Activated CD4-positive, alpha-beta T cell treated with anti-CD3 and anti-CD28 coated beads, Interleukin-2, amount 10 ng/mL, durations not matched to agents 7 days and 5 days (primary cell): ENCODE data around the gene NT5DC3. TPM values are rescaled to one million over a fixed set of nuclear protein-coding genes. Genes with fewer than 3 reads are reported as not detected.

Experiments
- CTCF ChIA-PET: fragments of 350-600 bp; sonication (Branson Sonifier 250); formaldehyde crosslinking; loops from one replicate; lab custom pipeline; 2021; ENCODE audit warnings: antibody characterized with exemption; lab: Charles Lee
- POLR2A ChIA-PET: fragments of 350-600 bp; sonication (Branson Sonifier 250); formaldehyde crosslinking; loops from one replicate; lab custom pipeline; 2021; ENCODE audit warnings: antibody characterized with exemption; lab: Charles Lee
- DNase-seq: peaks from one replicate; pipeline ENCODE4 v3.0.0-alpha.2; 2020
- H3K27ac Mint-ChIP-seq: one replicate; pipeline ENCODE4 v1.8.0; 2021; ENCODE audit warnings: mild to moderate bottlenecking, moderate library complexity, mixed read lengths
- H3K27me3 Mint-ChIP-seq: one replicate; pipeline ENCODE4 v1.8.0; 2021; ENCODE audit warnings: mixed read lengths
- H3K36me3 Mint-ChIP-seq: one replicate; pipeline ENCODE4 v1.8.0; 2021; ENCODE audit warnings: low read depth, mixed read lengths
- H3K4me1 Mint-ChIP-seq: one replicate; pipeline ENCODE4 v1.8.0; 2021; ENCODE audit warnings: mixed read lengths
- H3K4me3 Mint-ChIP-seq: one replicate; pipeline ENCODE4 v1.8.0; 2021; ENCODE audit warnings: mild to moderate bottlenecking, moderate library complexity, mixed read lengths
- H3K9me3 Mint-ChIP-seq: one replicate; pipeline ENCODE4 v1.8.0; 2021; ENCODE audit warnings: mixed read lengths
- total RNA-seq, 2 experiments: library from RNA; stranded (reverse); gene quantifications; one replicate each; pipeline ENCODE4 v1.2.3, GENCODE V29; 2021

NT5DC3 gene
- 1 to 10 TPM; 3.5 to 4.3 TPM for total RNA-seq

DNA sequence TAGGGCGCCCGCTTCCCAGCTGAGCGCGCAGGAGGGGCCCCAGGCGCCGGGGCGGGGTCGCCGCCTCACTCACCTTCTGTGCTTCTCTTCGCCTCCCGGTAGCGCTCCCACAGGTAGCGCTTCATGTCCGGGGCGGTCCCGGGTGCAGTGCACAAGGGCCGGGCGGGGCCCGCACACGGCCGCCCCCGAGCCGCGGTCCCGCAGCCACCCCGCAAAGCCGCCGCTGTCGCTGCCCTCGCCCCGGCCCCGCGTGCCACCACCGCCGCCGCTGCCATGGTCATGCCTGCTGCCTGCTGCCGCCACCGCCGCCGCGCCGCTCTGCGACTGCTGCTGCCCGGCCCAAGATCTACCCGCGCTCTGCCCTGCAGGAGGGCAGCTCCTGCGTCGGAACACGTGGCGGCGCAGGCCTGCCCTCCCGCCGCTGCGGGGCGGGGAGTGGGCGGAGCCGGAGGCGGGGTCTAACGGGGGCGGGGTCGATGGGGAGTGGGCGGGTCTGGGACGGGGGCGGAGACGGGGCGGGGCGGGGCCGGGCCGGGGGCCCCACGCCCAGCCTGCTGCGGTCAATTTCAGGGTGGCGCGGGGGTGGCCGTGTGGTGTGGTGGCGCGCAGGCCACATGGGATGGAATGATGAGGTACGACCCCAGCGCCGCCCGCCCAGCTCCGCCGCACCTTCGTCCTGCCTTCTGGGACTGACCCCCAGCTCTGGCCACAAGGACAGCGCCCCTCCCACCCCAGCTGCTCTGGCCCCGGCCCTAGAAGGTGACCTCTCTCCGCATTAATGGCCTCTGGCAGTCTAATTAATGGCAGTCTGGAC is at the start of gene NT5DC3:
Gene NT5DC3 (minus strand): TSS at position 359 of the 814 bp plus-strand sequence. CDS start 78 bp downstream, at position 281.
- H3K36me3 Mint-ChIP-seq: no peaks in the 10 kb centered on the region
- peak within 1 kb of the TSS; percentile 78 for H3K4me3 Mint-ChIP-seq
- H3K27ac Mint-ChIP-seq: peak within 1 kb of the TSS; percentile 84
- no peaks in the 10 kb centered on the region for H3K9me3 Mint-ChIP-seq
- ChIA-PET CTCF (interaction anchor here (0.8 to 2.1 kb wide), 4 partner anchors 10 to 125 kb away, joined by 3 to 6 read pairs (median 3); partner anchors contain the start of gene TDG), POLR2A (no interaction called here)
- H3K4me1 Mint-ChIP-seq: peaks cover 18% of the 10 kb centered on the region
- H3K27me3 Mint-ChIP-seq: peaks cover 14% of the 10 kb centered on the region
- DNase-seq: peak; percentile 80

DNA sequence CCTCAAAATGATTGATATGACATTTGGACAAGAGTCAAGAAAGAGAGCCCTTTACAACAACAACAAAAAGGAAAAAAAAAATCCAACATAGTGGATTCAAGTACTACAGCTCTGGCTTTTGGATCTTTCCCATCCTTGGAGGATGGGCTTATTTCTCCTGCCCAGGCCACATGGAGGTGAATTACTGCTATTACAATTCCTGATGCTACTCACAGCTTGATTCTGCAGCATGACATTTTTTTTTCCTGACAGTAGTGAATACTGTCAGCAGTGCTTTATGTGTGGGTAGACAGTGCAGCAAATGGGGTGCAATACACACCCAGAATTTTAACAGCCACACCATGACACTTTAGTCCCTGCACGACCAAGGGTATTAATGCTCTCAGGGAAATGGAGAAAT is 46.7 kb upstream of the NT5DC3 start:
- peaks cover 8% of the 10 kb centered on the region for H3K4me1 Mint-ChIP-seq
- no peak overlapping the region for H3K4me3 Mint-ChIP-seq
- ChIA-PET POLR2A (no interaction called here), CTCF (no interaction called here)
- H3K27ac Mint-ChIP-seq: no peak overlapping the region
- H3K36me3 Mint-ChIP-seq: no peaks in the 10 kb centered on the region
- DNase-seq: no peak
- H3K9me3 Mint-ChIP-seq: no peaks in the 10 kb centered on the region
- no peaks in the 10 kb centered on the region for H3K27me3 Mint-ChIP-seq

DNA sequence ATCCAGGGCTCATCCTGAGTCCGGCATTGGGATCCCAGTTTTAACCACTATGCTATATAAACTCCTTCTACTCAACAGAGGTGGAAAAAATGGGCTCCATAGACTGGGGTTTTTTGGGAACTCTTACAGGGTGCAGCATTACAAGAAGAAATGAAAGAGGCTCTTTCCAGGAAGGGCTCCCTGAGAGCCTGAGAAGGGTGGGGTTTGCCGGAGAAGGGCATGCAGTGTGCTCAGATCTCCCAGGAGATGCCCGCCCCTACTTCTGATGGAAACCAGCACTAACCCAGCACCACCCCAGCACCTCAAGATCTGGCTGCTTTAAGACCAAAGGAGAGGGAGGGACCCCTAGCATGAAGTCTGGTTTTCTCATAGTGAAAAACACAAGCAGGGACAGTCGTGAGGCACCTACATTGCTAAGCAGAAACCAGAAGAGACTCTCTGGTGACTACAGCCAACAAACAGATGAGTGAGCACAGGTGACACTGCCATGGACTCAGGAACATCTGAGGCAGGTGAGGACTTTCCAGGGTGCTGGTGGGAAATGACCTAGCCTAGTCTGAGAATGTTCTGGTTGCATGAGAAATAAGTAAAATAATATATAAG is 45.3 kb upstream of the NT5DC3 start:
- H3K27ac Mint-ChIP-seq: no peak overlapping the region
- H3K27me3 Mint-ChIP-seq: no peaks in the 10 kb centered on the region
- ChIA-PET POLR2A (no interaction called here), CTCF (interaction anchor here (0.7 kb wide), 2 partner anchors 81 to 281 kb away, joined by 3 to 4 read pairs; no protein-coding TSS in a partner anchor)
- no peaks in the 10 kb centered on the region for H3K9me3 Mint-ChIP-seq
- no peaks in the 10 kb centered on the region for H3K36me3 Mint-ChIP-seq
- peaks cover 8% of the 10 kb centered on the region for H3K4me1 Mint-ChIP-seq
- no peak for DNase-seq
- H3K4me3 Mint-ChIP-seq: no peak overlapping the region

DNA sequence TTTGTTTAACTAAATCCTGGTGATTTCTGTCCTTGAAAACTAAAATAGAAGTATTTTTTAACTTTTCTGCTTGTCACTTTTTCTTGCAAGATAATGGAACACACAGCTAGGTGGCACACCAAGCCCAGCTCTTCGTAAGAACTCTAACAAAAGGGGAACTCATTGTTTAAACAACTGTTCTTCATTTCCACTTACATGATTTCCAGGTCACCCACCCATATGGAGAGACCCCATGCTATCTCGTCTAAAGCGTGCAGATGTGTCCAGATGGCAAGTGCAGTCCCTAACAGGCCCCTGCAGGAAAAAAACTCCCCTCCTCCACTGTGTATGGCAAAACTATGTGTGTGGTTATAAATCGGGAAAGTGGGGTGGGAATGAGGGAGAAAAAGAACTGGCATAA is 43.3 kb upstream of the NT5DC3 start:
- Mint-ChIP-seq H3K4me1 (peaks cover 14% of the 10 kb centered on the region), H3K36me3 (no peaks in the 10 kb centered on the region), H3K27ac (no peak overlapping the region), H3K27me3 (no peaks in the 10 kb centered on the region), H3K4me3 (no peak overlapping the region), H3K9me3 (no peaks in the 10 kb centered on the region)
- CTCF ChIA-PET: interaction anchor here (1.1 to 1.7 kb wide), 2 partner anchors 94 to 225 kb away, joined by 3 to 10 read pairs; no protein-coding TSS in a partner anchor
- POLR2A ChIA-PET: no interaction called here
- peak; percentile 42 for DNase-seq

DNA sequence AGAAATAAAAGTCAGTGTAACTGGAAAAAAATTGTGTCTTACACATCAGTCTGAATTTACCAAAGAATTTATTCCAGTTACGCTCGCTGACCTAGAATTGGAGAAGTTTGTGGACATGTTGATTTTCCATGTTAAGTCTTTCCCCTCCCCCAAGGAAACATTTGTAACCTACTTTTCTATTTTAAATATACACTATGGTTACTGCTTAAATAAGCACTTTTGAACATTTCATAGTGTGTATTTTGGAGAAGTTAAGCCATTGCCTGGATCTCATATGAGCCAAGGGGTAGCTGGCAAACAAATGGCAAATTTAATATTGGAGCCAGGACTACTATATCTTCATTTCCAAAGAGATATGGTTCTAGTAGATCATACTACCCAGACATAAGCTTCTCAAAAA is 42.9 kb upstream of the NT5DC3 start:
- POLR2A ChIA-PET: no interaction called here
- Mint-ChIP-seq H3K9me3 (no peaks in the 10 kb centered on the region), H3K27me3 (no peaks in the 10 kb centered on the region), H3K36me3 (no peaks in the 10 kb centered on the region), H3K27ac (no peak overlapping the region), H3K4me3 (no peak overlapping the region), H3K4me1 (peaks cover 14% of the 10 kb centered on the region)
- CTCF ChIA-PET: interaction anchor here (1.1 to 1.7 kb wide), 2 partner anchors 94 to 225 kb away, joined by 3 to 10 read pairs; no protein-coding TSS in a partner anchor
- DNase-seq: no peak

DNA sequence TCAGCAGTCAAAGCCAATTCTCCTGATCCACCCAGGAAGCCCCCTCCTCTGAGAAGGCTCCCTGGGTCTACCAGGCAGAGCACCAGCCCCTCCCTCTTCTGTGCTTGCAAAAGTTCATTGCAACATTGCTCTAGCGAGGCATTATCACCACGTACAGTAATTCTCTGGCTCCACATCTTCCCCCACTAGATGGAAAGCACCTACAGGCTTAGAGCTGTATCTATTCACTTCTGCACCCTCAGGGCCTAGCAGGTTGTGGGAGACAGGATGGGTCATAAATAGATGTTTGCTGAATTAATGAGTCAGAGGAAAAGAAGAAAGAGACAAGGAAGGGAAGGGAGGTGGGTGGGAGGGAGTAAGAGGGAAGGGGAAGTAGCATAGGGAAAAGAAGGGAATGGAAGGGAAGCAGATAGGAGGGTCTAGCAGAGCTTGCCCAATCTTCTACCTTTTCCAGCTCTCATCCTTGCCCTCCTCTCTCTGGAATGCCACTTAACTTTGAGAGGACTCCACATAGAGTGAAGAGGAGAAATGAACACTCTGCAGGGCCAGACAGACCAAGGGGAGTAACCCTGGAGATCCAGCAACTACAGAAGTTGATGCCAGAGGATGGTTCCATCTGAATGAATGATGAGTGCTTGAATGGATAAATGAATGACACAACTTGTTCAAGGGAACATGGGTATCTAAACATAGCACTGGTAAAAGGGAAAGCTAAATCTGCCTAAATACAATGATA is 42.0 kb upstream of the NT5DC3 start:
- Mint-ChIP-seq H3K36me3 (no peaks in the 10 kb centered on the region), H3K4me3 (no peak overlapping the region), H3K27ac (no peak overlapping the region), H3K27me3 (no peaks in the 10 kb centered on the region), H3K9me3 (no peaks in the 10 kb centered on the region), H3K4me1 (peaks cover 17% of the 10 kb centered on the region)
- DNase-seq: no peak
- ChIA-PET CTCF (interaction anchor here (1.1 to 1.7 kb wide), 2 partner anchors 95 to 226 kb away, joined by 3 to 10 read pairs; no protein-coding TSS in a partner anchor), POLR2A (no interaction called here)

DNA sequence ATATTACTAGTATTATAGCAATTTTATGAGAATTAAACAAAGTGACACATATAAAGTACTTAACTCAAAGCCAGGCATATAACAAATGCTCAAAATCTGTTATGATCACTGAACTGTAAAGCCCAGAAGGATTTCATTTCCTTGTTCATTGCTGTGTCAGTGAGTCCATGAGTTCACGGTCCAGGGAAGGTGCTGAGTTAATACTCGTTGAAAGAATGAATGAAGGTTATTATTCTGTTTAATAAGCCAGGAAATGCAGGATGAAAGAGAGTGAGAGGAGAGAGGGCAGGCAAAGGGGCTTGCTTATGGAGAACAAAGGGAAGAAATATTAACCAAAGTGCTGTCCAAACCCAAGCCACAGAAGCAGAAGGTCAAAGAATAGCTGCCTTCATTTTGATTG is 40.2 kb upstream of the NT5DC3 start:
- ChIA-PET CTCF (no interaction called here), POLR2A (no interaction called here)
- H3K4me3 Mint-ChIP-seq: no peak overlapping the region
- no peaks in the 10 kb centered on the region for H3K36me3 Mint-ChIP-seq
- peaks cover 20% of the 10 kb centered on the region for H3K4me1 Mint-ChIP-seq
- H3K27me3 Mint-ChIP-seq: no peaks in the 10 kb centered on the region
- no peak overlapping the region for H3K27ac Mint-ChIP-seq
- no peaks in the 10 kb centered on the region for H3K9me3 Mint-ChIP-seq
- DNase-seq: no peak

DNA sequence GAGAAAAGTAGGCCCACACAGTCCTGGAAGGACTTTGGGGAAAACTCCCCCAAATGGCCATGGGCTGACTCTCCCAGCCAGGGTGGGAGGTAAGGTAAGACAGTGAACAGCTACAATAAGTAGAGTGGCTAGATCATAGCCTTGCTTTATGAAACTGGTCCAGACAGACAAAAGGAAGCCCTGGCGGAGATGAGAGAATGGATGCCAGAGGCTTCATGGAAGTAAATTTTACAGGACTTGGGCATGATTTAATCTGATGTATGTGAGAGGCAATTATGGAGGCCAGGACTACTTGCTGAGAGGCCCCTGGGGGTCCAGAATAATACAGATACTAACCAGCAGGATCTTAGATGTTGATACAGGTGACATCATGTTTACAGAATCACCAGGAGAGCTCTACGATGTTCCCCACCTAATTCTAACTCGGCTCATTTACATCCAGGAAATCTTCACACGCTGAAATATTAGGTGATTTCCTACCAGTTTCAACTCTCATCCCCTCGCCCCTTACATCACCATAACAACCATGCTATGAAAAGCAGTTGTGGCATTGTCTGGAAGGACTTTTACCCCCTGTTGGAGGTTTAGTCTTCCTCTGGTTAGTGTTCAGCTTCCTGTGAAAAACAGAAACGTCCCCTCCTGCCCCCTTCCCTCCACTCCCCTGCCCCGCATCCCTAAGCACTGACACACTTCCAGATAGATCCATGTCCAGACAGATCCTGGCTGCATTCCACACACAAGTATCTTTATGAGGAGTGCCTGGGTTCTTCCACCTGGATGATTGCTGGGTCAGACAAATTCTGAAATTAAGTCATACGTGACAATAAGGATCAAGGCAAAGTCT is 39.5 kb upstream of the NT5DC3 start:
- no peaks in the 10 kb centered on the region for H3K27me3 Mint-ChIP-seq
- H3K4me3 Mint-ChIP-seq: no peak overlapping the region
- DNase-seq: no peak
- no peaks in the 10 kb centered on the region for H3K36me3 Mint-ChIP-seq
- CTCF ChIA-PET: interaction anchor here (0.6 to 1.5 kb wide), 3 partner anchors 13 to 229 kb away, joined by 3 to 5 read pairs (median 3); no protein-coding TSS in a partner anchor
- peaks cover 19% of the 10 kb centered on the region for H3K4me1 Mint-ChIP-seq
- H3K27ac Mint-ChIP-seq: no peak overlapping the region
- H3K9me3 Mint-ChIP-seq: no peaks in the 10 kb centered on the region
- POLR2A ChIA-PET: no interaction called here

DNA sequence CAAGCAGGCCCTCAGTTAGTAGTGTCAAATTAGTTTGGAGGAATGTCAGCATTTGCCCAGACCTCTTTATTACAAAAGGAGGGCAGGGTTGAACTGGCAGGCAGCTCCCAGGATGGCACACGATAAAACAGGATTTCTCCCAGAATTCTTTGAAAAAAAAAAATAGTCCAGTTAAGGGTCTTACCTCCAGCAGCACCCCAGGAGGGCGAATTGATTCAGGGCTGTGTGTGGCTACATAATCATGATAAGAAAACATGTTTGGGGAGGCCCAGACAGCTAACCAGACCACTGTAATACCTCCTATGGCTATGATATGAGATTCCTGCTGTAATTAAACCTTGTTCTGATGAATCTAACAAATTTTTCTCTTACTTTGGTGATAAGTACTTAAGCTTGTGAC is 38.8 kb upstream of the NT5DC3 start:
- Mint-ChIP-seq H3K4me1 (peaks cover 19% of the 10 kb centered on the region), H3K9me3 (no peaks in the 10 kb centered on the region), H3K27ac (no peak overlapping the region), H3K27me3 (no peaks in the 10 kb centered on the region), H3K36me3 (no peaks in the 10 kb centered on the region), H3K4me3 (no peak overlapping the region)
- ChIA-PET CTCF (interaction anchor here (0.6 to 1.5 kb wide), 3 partner anchors 13 to 230 kb away, joined by 3 to 5 read pairs (median 3); no protein-coding TSS in a partner anchor), POLR2A (no interaction called here)
- no peak for DNase-seq

DNA sequence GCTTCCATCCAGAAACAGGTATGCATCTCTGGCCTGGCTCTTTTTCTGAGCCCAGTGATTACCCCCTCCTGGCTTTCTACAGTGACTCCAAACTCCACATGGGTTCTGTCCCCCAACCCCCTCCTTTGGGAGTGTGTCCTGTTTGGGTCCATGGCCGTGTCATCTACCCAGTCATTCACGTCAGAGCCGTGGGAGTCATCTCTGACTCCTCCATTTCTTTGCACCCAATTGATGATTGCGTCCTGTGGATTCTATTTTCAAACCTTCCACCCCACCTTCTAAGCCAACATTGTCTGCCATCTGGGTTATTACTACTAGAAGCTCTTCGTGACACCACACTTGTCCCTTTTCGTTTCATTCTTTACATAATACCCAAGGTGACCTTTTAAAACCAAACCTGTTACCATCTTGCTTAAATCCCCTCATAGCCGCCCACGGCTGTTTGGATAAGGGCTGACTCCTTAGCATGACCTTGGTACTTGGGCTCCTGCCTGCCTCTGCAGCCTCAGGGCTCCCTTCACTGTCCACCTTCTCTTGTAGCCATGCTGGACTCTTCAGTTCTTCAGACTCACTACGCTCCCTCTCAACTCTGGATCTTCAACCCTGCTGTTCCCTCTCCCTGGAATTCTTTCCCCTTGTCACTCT is 38.1 kb upstream of the NT5DC3 start:
- DNase-seq: no peak
- H3K4me3 Mint-ChIP-seq: no peak overlapping the region
- H3K27me3 Mint-ChIP-seq: no peaks in the 10 kb centered on the region
- H3K27ac Mint-ChIP-seq: no peak overlapping the region
- no peaks in the 10 kb centered on the region for H3K36me3 Mint-ChIP-seq
- H3K9me3 Mint-ChIP-seq: no peaks in the 10 kb centered on the region
- H3K4me1 Mint-ChIP-seq: peaks cover 15% of the 10 kb centered on the region
- POLR2A ChIA-PET: no interaction called here
- CTCF ChIA-PET: interaction anchor here (1.0 to 2.2 kb wide), 3 partner anchors 11 to 230 kb away, joined by 3 to 5 read pairs (median 5); no protein-coding TSS in a partner anchor

DNA sequence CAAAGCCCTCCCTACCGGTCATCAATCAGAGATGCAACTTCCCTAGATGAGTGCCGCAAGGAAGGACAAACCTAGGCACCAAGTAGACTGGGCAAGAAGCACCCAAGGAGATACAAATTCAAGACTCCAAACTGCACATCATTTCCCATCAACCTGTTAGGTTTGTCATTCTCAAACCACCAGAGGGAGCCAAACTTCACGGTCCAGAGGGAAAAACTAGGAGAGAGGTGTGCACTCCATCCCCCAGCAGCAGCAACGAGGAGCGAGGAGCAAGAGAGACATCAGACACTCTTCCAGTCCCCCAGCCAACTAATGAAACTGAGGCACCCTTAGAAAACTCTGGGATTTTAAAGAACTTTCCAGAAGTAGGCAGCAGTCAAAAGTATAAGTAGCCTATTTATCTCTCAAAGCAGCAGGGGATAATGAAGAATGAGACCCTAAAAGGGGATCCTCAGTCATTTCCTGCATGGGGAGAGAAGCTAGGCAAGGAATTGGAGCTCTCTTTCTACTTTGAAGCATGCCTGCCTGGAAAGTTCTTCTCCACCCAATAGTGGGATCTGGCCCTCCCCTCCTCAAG is 37.0 kb upstream of the NT5DC3 start:
- DNase-seq: peak; percentile 70
- ChIA-PET CTCF (interaction anchor here (1.0 to 2.2 kb wide), 3 partner anchors 12 to 26 kb away, joined by 3 to 5 read pairs (median 5); no protein-coding TSS in a partner anchor), POLR2A (no interaction called here)
- Mint-ChIP-seq H3K4me3 (no peak overlapping the region), H3K9me3 (no peaks in the 10 kb centered on the region), H3K27me3 (peaks cover under 1% of the 10 kb centered on the region), H3K27ac (no peak overlapping the region), H3K36me3 (no peaks in the 10 kb centered on the region), H3K4me1 (peaks cover 15% of the 10 kb centered on the region)
